Measurements from ENCODE around the gene TSPAN32.
"Not testable (repeated sequence)": the region's sequence is repeated elsewhere in the genome, so short reads cannot be mapped to it uniquely, and the experiment has no call there.

TSPAN32 gene

GRCh38 chr11:2363130-2363529, 61.3 kb downstream of the TSPAN32 start:
- no peak overlapping the region for H3K9ac ChIP-seq (ENCODE audit: low read depth, low read length)
- H3K4me3 ChIP-seq (ENCODE audit: low read depth in 1 of 2, low read length in 2 of 2): no peak overlapping the region
- no peak overlapping the region for H2AFZ ChIP-seq (ENCODE audit: low read depth, low read length)
- no peak overlapping the region for H3K4me2 ChIP-seq (ENCODE audit: insufficient read depth, low read length)
- no peak for TF ChIP-seq EZH2 (IDR thresholded peaks at IDR 0.05; ENCODE audit: borderline replicate concordance, low read depth, low read length, severe bottlenecking)
- TF ChIP-seq, protein P1, sequence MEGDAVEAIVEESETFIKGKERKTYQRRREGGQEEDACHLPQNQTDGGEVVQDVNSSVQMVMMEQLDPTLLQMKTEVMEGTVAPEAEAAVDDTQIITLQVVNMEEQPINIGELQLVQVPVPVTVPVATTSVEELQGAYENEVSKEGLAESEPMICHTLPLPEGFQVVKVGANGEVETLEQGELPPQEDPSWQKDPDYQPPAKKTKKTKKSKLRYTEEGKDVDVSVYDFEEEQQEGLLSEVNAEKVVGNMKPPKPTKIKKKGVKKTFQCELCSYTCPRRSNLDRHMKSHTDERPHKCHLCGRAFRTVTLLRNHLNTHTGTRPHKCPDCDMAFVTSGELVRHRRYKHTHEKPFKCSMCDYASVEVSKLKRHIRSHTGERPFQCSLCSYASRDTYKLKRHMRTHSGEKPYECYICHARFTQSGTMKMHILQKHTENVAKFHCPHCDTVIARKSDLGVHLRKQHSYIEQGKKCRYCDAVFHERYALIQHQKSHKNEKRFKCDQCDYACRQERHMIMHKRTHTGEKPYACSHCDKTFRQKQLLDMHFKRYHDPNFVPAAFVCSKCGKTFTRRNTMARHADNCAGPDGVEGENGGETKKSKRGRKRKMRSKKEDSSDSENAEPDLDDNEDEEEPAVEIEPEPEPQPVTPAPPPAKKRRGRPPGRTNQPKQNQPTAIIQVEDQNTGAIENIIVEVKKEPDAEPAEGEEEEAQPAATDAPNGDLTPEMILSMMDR (IDR thresholded peaks at IDR 0.05; ENCODE audit: borderline replicate concordance, extremely low read depth, low read length, poor library complexity, severe bottlenecking): no peak
- no peaks in the 10 kb centered on the region for H3K79me2 ChIP-seq (ENCODE audit: insufficient read depth, low read length)
- H3K9me3 ChIP-seq (ENCODE audit: insufficient read depth, low read length, severe bottlenecking): no peaks in the 10 kb centered on the region
- no peaks in the 10 kb centered on the region for H3K36me3 ChIP-seq (ENCODE audit: insufficient read depth, low read length)
- H3K27ac ChIP-seq (ENCODE audit: low read length): no peak overlapping the region
- ATAC-seq (ENCODE audit: insufficient read depth, low read depth): no peak
- DNase-seq: no peak
- H3K27me3 ChIP-seq (ENCODE audit: insufficient read depth, low read length, poor library complexity): no peaks in the 10 kb centered on the region
- no peaks in the 10 kb centered on the region for H3K4me1 ChIP-seq (ENCODE audit: insufficient read depth, low read length)
- peaks cover 20% of the 10 kb centered on the region; the same call in 1 of the 2 replicates for H4K20me1 ChIP-seq (ENCODE audit: insufficient read depth, low read length)

DNA sequence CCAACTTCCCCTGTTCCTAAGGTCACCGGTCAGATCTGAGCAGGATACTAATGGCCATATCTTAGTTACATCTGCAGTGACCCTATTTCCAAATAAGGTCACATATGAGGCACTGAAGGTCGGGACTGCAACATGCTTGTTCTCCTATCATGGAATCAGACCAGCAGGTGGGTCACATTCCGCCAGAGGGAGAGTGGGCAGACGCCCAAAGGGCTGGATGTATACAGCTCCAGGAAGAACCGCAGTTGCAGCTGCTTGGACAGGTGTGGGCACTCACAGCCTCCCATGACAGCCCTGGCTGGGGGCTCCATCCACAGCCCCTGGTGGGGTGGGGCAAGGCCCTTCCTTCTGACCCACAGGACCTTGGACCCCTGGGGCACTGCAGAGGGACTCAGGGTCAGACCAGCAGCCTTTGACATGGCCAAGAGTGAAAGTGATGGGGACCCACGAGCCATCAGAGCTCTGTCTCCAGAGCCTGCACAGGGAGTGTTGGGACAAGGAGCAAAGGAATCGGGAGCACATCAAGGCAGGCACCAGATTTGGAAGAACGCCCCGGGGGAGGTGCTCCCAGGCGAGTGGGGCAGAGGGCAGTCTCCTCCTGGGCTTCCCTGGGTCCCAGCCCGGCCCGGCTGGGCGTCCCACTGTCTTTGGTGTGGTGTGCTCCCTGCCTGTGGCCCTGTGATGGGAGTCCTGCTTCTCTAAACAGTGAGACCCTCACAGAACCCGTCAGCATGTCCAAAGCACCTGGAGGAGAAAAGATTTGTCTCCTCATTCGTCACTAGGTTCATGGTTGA, 62.0 kb downstream of the TSPAN32 start:
- no peak for TF ChIP-seq EZH2 (IDR thresholded peaks at IDR 0.05; ENCODE audit: borderline replicate concordance, low read depth, low read length, severe bottlenecking)
- TF ChIP-seq, protein P1 (IDR thresholded peaks at IDR 0.05; ENCODE audit: borderline replicate concordance, extremely low read depth, low read length, poor library complexity, severe bottlenecking): no peak
- DNase-seq (no peak), ATAC-seq (ENCODE audit: insufficient read depth, low read depth) (no peak)
- H3K27me3 ChIP-seq (ENCODE audit: insufficient read depth, low read length, poor library complexity): no peaks in the 10 kb centered on the region
- no peaks in the 10 kb centered on the region for H3K36me3 ChIP-seq (ENCODE audit: insufficient read depth, low read length)
- H3K79me2 ChIP-seq (ENCODE audit: insufficient read depth, low read length): no peaks in the 10 kb centered on the region
- H3K27ac ChIP-seq (ENCODE audit: low read length): no peak overlapping the region
- no peaks in the 10 kb centered on the region for H3K4me1 ChIP-seq (ENCODE audit: insufficient read depth, low read length)
- H3K9ac ChIP-seq (ENCODE audit: low read depth, low read length): no peak overlapping the region
- peaks cover 21% of the 10 kb centered on the region; the same call in 1 of the 2 replicates for H4K20me1 ChIP-seq (ENCODE audit: insufficient read depth, low read length)
- no peak overlapping the region for H2AFZ ChIP-seq (ENCODE audit: low read depth, low read length)
- no peaks in the 10 kb centered on the region for H3K9me3 ChIP-seq (ENCODE audit: insufficient read depth, low read length, severe bottlenecking)
- no peak overlapping the region for H3K4me2 ChIP-seq (ENCODE audit: insufficient read depth, low read length)
- H3K4me3 ChIP-seq (ENCODE audit: low read depth in 1 of 2, low read length in 2 of 2): no peak overlapping the region

- H3K9ac ChIP-seq (ENCODE audit: low read depth, low read length); H3K79me2 ChIP-seq (ENCODE audit: insufficient read depth, low read length); H3K27me3 ChIP-seq (ENCODE audit: insufficient read depth, low read length, poor library complexity); H3K4me1 ChIP-seq (ENCODE audit: insufficient read depth, low read length); H3K27ac ChIP-seq (ENCODE audit: low read length); H3K4me3 ChIP-seq (ENCODE audit: low read depth in 1 of 2, low read length in 2 of 2); ATAC-seq (ENCODE audit: insufficient read depth, low read depth); H2AFZ ChIP-seq (ENCODE audit: low read depth, low read length); H3K9me3 ChIP-seq (ENCODE audit: insufficient read depth, low read length, severe bottlenecking); DNase-seq; H3K4me2 ChIP-seq (ENCODE audit: insufficient read depth, low read length); H3K36me3 ChIP-seq (ENCODE audit: insufficient read depth, low read length): not testable (repeated sequence)
- peaks cover 21% of the 10 kb centered on the region; the same call in 1 of the 2 replicates for H4K20me1 ChIP-seq (ENCODE audit: insufficient read depth, low read length)
These were observed 62.6 kb downstream of the TSPAN32 start for GRCh38 chr11:2364386-2364785.

GRCh38 chr11:2365571-2366210, 63.9 kb downstream of the TSPAN32 start:
- Histone ChIP-seq H3K4me2 (ENCODE audit: insufficient read depth, low read length) (no peak overlapping the region), H3K9ac (ENCODE audit: low read depth, low read length) (no peak overlapping the region)

More at GRCh38 chr11:2365571-2366210, 63.9 kb downstream of the TSPAN32 start:
- Histone ChIP-seq H2AFZ (ENCODE audit: low read depth, low read length) (no peak overlapping the region), H3K4me1 (ENCODE audit: insufficient read depth, low read length) (no peaks in the 10 kb centered on the region), H4K20me1 (ENCODE audit: insufficient read depth, low read length) (peaks cover 21% of the 10 kb centered on the region; the same call in 1 of the 2 replicates), H3K4me3 (ENCODE audit: low read depth in 1 of 2, low read length in 2 of 2) (no peak overlapping the region), H3K27me3 (ENCODE audit: insufficient read depth, low read length, poor library complexity) (no peaks in the 10 kb centered on the region), H3K27ac (ENCODE audit: low read length) (no peak overlapping the region), H3K79me2 (ENCODE audit: insufficient read depth, low read length) (no peaks in the 10 kb centered on the region), H3K36me3 (ENCODE audit: insufficient read depth, low read length) (no peaks in the 10 kb centered on the region), H3K9me3 (ENCODE audit: insufficient read depth, low read length, severe bottlenecking) (no peaks in the 10 kb centered on the region)
- DNase-seq (no peak), ATAC-seq (ENCODE audit: insufficient read depth, low read depth) (no peak)
- no peak for TF ChIP-seq EZH2 (IDR thresholded peaks at IDR 0.05; ENCODE audit: borderline replicate concordance, low read depth, low read length, severe bottlenecking)
- TF ChIP-seq, protein P1 (IDR thresholded peaks at IDR 0.05; ENCODE audit: borderline replicate concordance, extremely low read depth, low read length, poor library complexity, severe bottlenecking): no peak
